GM19455 (cell line): ENCODE measurements around the gene ATP6AP2.
A peak's percentile ranks its signal among the peaks of the same experiment; 100 is the strongest.
"Not testable (repeated sequence)": the region's sequence is repeated elsewhere in the genome, so short reads cannot be mapped to it uniquely, and the experiment has no call there.

Source experiments
- ATAC-seq: cut with Tn5 transposase; IDR thresholded peaks from one replicate; pipeline ENCODE4 v1.9.1; 2021; ENCODE audit not compliant: unreplicated experiment

The ATP6AP2 gene, protein sequence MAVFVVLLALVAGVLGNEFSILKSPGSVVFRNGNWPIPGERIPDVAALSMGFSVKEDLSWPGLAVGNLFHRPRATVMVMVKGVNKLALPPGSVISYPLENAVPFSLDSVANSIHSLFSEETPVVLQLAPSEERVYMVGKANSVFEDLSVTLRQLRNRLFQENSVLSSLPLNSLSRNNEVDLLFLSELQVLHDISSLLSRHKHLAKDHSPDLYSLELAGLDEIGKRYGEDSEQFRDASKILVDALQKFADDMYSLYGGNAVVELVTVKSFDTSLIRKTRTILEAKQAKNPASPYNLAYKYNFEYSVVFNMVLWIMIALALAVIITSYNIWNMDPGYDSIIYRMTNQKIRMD

DNA sequence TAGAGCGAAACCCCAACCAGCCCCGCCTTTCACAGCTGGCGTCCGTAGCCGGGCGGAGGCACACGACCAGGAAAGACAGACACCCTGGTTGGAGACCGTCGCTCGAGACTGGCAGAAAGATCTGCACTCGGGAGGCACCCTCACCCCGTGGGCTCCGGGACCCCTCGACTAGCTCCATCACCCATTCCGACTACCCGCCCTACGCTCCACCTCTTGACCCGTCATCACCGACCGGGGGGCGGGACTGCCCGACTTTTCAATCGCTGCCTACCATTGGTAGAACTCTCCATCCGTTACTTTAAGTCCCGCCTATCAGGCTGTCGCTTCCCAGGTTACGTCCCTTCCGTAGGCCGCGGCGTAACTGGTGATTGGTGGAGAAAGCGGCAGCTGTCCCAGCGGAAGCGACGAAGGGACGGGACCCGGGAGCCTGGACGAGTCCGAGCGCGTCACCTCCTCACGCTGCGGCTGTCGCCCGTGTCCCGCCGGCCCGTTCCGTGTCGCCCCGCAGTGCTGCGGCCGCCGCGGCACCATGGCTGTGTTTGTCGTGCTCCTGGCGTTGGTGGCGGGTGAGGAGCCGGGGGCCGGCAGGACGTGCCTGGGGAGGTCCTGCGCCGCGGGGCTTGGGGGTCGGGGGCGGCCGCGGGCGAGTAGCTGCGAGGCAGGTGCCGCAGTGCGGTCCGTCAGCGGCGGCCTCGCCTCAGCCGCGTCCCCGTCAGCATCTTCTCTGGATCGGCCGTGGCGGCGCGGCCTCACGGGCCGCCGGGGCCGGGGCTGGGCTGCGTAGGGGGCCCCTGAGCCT lies at the start of gene ATP6AP2:
Gene ATP6AP2, plus strand, starts transcription at position 434 of the 799 bp plus-strand sequence. Its CDS starts 96 bp downstream, at position 530.
- peak; percentile 98 for ATAC-seq

DNA sequence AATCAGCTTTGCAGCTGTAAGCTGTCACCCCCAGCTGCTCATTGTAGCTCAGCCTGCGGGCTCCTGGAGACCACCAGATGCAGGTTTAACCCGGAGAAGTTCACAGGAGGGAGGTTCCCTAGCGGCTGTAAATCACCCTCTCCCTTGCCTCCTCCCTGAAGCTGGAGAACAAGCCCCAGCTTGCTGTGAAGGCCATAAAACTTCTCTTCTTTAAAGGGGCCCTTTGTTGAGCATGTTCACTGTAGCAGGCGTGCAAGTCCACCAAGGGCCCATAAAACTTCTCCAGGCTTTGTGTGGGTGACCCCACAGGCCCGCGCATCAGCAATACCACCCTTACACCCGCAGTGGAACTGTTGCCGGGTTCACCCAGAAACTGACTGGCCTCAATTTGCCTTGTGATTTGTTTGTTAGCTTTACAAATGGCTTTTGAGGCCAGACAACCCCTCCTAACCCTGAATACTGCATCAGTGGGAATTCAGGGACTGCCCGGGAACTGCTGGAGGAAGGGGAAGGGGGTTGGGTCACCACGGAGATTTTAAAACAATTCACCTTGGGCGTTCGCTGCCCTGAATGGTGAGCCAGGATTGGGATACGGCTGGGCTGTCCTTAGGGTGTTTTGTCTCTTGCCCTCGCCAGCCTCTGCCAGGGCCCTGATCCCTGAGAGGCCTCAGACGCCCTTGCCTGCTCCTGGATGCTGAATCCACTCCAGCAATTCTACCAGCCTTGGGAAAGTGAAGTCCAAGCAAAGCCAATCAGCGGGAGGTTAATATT lies 49.5 kb upstream of the ATP6AP2 start:
- no peak for ATAC-seq

DNA sequence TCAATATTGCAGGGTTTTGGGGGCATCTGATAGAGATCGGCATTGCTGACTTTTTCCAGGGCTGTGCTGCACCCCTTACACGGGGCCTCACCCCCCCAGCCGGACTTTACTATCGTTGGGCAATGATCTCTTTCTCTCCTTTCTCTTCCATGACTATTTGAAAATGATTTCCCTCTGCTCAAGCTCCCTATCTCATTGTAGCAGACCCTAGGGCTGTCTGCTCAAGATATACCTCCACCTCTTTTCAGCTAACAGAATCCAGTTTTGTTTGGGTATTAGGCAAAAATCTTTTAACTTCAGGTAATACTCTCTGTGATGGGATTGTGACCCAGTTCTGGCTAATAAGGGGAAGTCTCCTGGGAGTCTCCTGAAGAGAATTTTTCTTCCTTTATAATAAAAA lies 43.5 kb upstream of the ATP6AP2 start:
- no peak for ATAC-seq

DNA sequence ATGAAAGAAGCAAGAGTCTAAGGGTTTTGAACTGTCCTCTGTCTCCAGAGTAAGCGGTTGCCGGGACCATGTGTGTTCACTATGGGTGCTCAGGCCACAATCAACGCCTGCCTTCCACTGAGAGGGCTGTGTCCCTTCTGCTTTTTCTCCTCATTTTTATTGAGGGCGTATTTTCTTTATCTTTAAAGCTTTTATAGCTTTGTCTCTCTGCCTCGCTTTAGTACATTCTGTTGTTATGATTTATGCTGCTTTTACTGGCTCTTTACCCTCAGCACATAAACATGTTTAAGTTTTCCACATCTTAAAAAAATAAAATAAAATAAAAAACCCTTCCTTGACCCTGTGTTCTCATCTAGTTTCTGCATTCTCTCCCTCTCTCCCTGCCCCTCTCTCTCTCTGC lies 42.4 kb upstream of the ATP6AP2 start:
- ATAC-seq = no peak

DNA sequence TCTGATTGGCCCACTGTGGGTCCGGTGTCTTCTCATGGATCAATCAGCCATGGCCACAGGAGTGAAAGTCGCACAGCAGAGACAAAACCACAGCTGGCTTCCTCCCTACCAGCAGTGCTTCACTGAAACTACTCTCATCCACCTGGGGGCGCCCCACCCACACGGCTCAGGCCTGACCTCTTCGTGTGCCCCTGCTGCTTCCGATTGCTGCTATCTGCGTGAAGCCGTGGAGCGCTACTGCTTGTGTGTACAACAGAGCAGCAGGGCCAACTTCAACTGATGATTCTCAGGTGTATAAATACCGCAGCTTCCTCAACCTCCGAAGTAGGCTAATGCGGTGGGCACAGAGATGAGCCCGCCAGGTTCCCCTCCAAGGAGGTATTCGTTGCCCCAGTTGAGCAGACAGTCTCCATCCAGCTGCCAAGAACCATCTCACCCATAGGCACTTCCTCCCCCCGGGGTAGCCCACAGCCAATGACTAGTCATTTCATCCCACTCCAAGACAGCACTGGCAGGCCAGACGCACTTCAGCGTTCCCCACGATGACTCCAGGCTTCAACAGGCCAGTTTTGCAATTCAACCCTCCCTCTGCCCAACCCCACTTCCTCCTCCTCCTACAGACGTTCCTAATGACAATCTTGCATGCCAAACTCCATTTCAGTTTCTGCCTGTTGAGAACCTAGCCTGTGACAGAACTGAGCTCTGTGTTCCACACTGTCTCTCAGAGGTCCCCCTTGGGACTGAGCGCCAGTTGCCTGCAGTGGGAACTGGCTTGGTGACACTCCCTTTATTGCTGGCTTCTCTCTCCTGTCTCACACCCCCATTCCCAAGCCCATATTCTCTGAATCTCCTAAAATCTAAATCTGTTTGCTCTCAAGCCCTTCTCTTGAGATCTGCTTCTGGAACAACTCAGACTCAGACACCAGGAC lies 41.3 kb upstream of the ATP6AP2 start:
- ATAC-seq = peak; percentile 96

DNA sequence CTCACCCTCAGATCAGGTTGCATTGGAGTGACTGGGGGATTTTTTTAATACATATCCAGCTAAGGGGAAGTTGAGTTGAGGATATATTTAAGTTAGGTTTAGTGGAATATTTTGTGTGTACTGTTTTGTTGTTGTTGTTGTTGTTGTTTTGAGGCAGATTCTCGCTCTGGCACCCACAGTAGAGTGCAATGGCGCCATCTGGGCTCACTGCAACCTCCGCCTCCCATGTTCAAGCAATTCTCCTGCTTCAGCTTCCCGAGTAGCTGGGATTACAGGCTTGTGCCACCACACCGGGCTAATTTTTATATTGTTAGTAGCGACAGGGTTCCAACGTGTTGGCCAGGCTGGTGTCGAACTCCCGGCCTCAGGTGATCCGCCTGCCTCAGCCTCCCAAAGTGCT lies 38.6 kb upstream of the ATP6AP2 start:
- no peak for ATAC-seq

DNA sequence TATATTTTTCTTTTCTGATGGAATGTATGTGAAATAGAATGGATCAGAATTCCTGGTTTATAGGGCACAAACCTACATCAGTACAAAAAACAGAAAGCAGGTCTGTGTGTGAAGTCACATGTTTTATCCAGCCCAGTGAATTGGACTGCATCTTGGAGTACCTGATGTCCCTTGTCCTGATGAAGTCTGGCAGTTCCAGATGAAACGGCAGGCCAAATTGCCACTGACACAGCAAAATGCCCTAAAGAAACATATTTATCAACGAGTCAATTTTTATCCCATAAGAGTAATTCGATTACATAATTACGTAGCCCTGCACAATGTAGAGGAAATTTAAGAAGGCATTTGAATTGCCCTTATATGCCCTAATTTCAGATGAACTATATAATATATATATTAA lies 37.8 kb upstream of the ATP6AP2 start:
- no peak for ATAC-seq

DNA sequence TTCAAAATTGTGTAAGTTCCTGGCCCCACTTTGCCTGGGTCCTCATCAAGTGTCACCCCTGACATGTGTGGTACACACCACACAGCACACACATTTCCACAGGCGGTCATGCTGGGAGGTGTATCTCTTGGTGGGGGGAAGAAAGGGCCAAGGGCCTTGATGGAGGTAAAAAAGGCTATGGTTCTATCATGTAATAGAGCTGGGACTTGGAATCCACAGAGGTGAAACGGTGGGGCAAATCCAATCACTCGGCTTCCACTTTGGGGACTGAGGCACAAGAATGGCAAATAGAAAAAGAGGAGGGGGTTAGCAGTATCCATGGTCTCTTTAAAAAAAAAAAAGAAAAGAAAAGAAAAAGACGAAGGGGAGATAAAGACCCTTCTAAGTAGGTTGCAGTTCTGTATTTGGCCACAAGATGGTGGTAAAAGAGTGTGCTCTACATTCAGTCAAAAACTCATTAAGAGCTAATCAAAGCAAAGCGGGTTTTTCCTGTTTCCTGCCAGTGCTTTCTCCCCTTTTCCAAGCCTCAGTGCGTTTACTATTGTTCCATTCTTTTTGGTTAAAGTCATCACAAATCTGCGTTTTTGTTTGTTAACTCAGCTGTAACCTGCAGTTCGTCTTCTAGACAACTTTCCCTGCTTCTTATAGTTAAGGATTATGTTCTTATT lies 37.0 kb upstream of the ATP6AP2 start:
- ATAC-seq = no peak

DNA sequence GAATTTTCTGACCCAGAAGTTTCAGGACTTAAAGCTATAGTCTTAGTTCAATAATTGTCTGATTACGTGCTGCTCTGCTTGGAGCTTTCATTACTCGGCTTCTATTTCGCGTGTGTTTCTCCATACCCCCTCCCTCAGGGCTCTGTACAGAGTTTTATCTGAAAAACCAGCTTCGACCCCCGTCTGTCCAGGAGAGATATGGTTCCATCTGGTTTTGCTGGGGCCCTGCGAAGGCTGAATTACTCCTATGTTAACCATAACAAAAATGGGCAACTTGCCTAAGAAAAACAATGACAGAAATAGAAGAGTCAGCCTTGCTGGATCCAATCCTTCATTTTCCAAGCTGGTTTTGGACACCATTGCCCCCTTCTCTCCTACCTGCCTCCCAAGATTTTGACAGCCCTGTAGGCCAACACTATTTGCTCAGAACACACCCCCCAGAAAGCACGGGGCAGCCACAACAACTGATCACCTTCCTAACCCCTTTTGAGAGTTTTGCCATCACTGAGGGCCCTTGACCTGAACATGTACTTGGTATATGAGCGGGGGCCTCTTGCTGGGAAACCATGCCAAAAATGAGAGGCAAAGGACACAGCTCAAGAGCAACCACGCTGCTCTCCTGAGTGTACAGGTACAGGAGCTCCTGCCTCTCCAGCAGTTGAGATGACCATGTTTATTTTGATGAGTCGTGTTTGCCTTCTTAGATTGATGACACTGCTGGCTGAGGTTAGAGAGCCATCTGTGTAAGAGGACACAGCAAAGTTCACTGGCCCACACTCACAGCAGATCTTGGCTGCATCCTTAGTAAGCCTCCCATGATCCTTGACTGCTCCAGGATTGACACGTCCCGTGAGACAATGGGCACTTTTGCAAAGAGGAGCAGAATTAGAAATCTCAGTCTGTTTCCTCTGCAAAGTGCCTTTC lies 36.2 kb upstream of the ATP6AP2 start:
- no peak for ATAC-seq

DNA sequence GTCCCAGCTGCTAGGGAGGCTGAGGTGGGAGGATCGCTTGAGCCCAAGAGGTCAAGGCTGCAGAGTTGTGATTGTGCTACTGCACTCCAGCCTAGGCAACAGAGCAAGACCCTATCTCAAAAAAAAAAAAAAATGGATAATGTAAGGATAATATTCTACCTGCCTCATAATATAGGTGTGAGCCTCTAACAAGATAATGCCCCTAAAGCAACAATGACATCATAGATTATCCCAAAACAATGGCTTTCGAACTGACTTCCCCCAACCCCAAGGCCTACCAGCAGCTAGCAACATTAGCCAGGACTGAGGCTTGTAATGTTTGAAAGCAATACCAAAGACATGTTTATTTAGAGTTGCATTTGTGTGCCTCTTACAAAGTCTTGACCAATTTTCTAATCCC lies 33.9 kb upstream of the ATP6AP2 start:
- ATAC-seq = no peak

DNA sequence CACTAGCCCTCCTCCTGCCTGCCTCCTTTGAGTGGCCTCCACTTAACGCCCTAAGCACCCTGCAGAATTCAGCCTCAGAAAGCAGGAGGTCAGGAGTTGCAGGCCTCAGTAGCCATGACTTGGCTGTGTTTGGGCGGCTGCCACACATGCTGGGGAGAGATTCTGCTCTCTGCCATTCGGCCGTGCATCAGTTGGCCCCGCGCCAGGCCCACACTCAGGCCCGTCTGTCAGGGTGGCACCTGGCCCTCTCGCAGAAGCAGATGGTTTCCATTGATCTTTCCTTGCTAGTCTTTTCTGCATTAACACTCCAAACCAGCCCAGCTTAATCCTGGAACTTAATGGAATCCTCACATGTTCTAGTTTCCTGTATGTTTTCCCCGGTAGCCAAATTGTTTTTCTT lies 30.7 kb upstream of the ATP6AP2 start:
- ATAC-seq = no peak

DNA sequence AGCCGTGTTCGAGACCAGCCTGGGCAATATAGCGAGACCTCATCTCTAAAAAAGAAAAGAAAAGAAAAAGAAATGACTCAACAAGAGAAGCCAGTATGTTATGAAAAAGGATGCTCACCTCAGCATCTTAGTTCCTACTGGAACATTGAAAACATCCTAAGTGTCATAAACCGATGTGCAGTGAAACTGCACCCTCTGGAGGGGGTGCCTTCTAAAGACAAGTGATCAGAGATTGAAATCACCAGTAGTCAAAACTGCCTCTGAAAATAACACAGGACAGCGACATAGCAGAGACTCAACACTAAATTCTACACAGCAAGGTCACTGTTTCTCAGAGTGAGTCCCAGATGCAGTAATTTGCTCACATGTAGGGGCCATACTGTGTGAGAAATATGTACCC lies 28.0 kb upstream of the ATP6AP2 start:
- no peak for ATAC-seq

DNA sequence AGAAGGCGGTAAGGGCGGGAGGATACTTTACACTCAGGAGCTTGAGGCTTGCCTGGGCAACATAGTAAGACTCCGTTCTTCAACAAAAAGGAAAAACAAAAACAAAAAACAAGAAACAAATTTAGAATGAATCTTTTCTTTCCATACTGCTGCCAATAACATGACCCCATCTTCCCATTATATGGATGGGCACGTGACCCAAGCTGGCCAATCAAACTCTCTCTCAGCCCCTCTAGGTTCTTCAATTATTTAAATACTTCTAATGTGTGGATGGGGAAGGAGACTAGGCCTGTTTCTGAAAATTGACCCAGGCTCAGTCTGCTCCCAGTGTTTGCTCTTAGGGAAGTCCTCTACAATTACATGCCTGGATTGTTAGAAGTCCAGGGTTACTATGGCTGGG lies 22.2 kb upstream of the ATP6AP2 start:
- no peak for ATAC-seq

DNA sequence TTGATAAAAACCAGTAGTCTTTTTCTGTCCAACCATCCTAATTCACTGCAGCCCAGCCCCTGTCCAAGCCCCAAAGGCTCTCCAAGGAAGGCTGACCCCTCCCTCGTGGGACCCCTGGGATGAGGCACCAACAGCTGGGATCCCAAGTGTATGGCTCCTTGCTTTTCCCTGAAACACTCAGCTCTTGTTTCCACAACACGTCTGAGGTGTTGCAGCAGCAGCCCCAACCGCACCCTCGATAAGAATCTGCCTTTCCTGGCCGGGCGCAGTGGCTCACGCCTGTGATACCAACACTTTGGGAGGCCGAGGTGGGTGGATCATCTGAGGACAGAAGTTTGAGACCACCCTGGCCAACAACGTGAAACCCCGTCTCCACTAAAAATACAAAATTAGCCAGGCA lies 17.0 kb upstream of the ATP6AP2 start:
- no peak for ATAC-seq

DNA sequence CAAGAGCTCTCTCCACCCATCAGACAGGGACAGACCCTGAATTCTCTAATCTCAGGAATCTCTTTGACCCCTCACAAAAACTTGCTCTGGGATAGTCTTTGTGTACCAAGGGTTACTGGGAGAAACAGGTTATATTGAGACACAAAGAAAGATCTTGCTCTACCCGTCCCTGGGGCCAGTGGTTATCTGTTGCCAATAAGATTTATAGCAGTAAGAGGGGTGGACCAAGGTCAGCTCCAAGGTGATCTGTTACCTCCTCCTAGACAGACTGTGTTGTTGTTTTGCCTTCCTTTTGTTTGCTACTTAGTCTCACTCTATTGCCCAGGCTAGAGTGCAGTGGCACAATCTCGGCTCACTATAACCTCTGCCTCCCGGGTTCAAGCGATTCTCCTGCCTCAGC lies 16.3 kb upstream of the ATP6AP2 start:
- ATAC-seq = no peak

DNA sequence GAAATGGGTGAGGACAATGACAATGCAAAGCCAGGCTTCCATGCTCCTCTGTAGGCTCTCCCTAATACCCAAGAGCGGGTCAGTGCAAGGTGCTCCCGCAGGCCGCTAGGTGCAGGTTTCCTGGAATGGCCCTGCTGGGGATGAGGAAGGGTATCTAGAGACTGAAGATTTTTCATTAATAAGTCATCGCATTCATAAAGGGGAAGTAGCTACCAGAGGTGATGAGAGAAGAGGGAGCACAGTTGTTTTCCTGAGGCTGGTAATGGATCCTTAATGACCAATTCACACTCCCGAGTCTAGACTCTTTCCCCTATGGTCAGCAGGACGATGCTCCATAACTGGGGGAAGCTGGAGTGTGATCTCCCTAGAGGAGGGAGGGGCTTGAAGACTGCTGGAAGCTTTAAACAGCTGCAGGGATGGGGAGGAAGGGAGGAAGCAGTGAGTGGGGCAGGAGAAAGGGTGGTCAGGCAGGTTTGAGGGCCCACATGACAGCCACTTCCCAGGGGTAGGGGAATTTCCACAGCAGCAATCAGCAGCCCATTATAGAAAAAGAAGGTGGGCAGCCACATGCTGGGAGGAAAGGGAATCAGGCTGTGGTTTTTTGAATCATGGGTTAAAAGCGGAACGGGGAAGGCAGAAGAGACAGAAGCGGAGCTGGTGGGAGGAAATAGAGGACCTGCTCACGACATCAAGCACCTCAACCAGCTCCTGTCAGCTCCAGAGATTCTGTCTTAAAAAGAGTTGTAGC lies 10.2 kb upstream of the ATP6AP2 start:
- ATAC-seq = no peak

DNA sequence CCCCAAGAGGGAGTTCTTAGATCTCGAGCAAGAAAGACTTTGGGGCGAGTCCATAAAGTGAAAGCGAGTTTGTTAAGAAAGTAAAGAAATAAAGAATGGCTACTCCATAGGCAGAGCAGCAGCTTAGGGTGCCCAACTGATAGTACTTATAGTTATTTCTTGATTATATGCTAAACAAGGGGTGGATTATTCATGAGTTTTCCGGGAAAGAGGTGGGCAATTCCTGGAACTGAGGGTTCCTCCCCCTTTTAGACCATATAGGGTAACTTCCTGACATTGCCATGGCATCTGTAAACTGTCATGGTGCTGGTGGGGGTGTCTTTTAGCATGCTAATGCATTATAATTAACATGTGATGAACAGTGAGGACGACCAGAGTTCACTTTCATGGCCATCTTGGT lies 9.6 kb upstream of the ATP6AP2 start:
- ATAC-seq = not testable (repeated sequence)

DNA sequence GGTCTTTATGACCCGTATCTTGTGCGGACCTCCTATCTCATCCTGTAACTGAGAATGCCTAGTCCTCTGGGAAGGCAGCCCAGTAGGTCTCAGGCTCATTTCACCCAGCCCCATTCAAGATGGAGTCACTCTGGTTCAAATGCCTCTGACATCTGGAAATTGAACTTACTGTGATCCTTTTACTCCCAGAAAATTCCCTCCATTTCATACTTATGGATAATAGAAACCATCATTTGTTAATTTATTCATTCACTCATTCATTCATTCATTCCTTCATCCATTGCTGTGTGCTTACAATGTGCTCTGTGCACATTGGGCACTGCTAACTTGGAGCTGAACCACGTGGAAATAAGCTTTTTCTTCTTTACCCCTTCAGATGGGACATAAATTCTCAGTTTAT lies 9.2 kb upstream of the ATP6AP2 start:
- no peak for ATAC-seq
